DMS53 (cell line): Measurements from ENCODE around the gene BSN.
A peak's percentile ranks its signal among the peaks of the same experiment; 100 is the strongest.

Experiments used
- DNase-seq: peaks from one replicate; lab custom pipeline; 2025; lab: John Stamatoyannopoulos, UW

BSN gene

DNA sequence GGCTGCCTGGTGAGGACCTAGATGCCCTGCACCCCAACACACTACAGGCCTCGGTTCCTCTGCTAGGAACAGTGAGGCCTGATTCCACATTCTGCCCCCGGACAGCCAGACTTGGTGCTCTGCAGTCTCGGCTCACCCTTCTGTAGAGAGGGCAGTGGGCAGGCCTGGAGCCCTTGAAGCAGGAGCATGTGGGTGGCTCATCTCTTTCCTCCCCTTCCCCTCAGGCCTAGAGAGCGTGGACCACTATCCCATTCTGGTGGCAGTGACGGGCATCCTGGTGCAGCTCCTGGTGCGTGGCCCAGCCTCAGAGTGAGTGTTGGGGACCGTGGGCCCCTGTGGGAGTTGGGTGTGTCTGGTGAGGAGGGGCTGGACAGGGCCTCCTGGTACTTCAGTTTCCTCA lies 161.9 kb downstream of the BSN start:
- no peak for DNase-seq

DNA sequence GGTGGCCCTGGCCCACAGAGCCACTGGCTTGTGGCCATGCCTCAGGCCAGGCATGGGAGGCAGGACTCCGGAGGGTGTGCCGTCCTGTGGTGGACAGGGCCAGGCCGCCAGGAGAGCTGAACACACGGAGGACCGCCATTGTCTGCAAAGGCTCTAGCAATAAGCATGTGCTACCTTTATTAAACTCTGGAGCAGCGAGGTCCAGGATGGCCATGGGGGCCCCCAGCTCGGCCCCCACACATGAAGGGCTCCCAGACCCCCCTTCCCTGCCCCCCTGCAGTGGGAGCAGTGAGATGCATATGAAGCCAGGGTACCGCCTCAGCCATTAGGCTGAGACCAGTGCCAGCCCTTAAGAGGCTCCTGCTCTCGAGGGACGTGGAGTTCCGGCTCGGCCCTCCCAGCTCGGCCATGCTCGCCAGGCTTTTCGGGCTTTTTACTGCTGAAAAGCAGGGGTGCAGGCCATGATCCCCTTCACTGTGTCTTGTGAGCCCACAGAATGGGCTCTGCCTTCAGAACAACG lies 162.5 kb downstream of the BSN start:
- no peak for DNase-seq

DNA sequence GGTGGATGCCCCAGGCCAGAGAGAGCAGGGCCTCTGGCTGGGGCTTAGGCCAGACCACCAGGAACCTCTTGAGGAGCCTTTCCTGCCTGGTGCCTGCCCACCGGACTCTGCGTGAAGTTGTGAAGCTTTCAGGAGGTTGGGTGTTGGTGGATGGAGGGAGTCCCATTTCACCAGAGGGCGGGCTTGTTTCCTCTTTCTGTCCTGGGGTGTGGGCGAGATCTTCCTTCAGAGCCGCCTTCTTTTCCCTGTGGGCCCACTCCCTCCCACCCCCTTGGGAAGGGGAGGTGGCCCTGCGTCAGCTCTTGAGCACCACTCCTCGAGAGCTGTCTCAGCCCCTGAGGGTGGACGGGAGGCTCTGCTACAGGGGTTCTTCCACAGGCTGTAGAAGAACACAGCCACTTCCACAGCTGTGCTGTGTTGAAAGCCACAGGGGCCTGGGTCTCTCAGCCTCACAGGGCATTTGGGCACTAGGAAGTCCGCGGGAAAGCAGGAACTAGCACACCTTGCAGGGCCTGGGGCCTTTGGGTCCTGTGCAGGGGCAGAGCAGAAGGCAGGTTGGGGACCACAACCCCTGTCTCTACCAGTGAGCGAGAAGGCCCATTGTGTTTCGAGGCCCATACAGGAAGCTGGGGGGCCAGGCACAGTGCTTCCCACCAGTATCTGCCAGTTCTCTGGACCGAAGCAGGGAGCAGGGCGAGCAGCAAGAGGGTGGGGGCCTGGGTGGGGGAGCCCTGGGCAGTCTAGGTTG lies 163.1 kb downstream of the BSN start:
- DNase-seq, result no peak

DNA sequence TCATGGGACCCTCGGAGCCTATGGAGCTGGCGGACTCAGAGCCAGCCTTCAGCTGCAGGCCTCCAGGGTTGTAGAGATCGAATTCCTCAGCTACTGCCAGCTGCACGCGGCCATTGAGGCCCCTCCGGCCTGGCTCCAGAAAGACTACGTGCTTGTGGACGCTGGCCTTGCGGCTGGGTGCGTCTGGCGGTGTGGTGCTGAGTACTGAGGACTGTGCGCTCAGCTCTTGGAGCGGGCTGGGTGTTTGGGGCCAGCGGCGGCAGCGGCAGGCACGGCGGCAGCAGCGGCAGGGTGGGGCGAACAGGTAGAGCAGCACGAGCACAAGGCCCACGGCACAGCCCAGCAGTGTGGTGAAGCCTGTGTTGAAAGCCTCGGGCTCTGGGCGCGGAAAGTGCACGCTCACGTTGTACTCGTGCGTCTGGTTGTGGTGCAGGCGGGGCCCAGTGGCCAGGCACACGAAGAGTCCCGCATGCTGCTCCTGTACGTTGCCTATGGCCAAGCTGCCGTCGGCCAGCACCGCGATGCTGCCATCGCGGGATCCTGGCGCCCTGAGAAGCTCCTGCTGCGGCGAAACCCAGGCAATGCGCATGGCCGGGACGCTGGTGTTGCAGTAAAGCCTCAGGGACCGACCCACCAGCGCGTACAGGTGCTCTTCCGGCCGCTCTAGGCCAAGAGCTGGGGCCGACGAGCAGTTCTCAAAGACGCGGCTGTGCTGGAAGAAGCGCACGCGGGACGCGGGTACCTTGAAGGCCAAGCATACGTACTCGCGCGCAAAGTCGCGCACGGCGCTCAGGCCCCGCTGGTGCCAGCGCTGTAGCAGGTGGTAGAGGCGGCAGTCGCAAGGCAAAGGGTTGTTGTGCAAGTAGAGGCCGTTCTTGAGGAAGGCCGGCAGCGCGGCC lies 163.9 kb downstream of the BSN start:
- peak; percentile 65 for DNase-seq

DNA sequence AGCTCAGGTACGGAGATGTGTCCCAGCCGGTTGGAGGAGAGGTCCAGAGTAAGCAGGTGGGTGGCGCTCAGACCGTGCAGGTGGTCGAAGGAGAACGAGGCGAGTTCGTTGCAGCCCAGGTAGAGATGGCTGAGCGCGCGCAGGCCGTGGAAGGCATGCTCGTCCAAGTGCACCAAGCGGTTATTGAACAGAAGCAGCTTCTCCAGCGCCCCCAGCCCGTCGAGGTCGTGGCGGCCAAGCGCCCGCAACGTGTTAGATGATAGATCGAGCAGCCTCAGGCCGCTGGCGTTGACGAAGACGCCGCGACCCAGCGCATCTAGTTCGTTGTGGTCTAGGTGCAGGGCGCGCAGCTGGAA lies 164.6 kb downstream of the BSN start:
- DNase-seq, result peak; percentile 59

DNA sequence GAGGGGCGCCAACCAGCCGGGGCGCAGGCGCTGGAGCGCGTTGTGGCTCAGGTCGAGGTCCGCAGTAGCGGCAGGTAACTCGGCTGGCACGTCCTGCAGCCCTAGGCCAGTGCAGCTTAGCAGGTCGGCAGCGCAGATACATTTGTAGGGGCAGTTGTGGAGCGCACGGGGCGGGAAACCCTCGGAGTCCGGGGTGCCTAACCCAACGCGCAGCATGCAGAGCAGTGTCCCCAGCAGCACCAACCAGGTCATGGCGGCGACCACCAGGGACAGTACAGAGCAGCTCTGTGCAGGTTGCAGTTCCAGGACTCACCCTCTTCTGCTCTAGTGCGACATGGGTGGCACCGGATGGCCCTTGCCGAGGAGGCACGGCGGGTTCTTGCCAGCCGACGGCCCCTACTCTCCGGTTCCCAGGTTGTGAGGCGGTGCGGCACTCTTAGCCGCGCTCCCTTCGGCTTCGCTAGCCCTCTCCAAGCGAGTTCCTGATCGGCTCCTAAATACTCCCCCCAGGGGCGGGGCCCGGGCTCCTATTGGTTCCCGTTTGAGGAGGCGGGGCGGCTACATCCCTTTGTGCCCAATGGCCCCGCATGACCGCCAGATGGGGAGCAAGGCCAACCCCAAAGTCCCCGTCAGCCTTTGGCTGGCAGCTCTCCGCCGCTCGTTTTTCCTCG lies 165.1 kb downstream of the BSN start, which contains the start of gene AMIGO3:
AMIGO3 (minus strand) TSS at position 471 of the 671 bp plus-strand sequence; CDS start at position 252, 219 bp downstream.
- DNase-seq, result peak; percentile 90
